Left ventricle myocardium inferior (tissue), 1 donor: ENCODE results near the gene TMEM125. TPM values are rescaled to one million over a fixed set of nuclear protein-coding genes. Genes with fewer than 3 reads are reported as not detected.

ENCODE experiments used
- DNase-seq: peaks from one replicate; pipeline ENCODE4 v3.0.0-alpha.2; 2020
- H3K27ac ChIP-seq: fragments of 200-600 bp; replicated peaks from 2 replicates; pipeline ENCODE4 v1.8.0; 2021
- H3K27me3 ChIP-seq: fragments of 200-600 bp; 2 replicates; pipeline ENCODE4 v1.8.0; 2021; ENCODE audit warnings: low read depth
- H3K36me3 ChIP-seq: fragments of 200-600 bp; 2 replicates; pipeline ENCODE4 v1.8.0; 2021
- H3K4me1 ChIP-seq: fragments of 200-600 bp; 2 replicates; pipeline ENCODE4 v1.8.0; 2021
- H3K4me3 ChIP-seq: fragments of 200-600 bp; 2 replicates; pipeline ENCODE4 v1.8.0; 2021; ENCODE audit warnings: mild to moderate bottlenecking, moderate library complexity
- H3K9me3 ChIP-seq: fragments of 200-600 bp; replicated peaks from 2 replicates; pipeline ENCODE4 v1.8.0; 2021
- intact Hi-C: fragments of 100-400 bp; cut with micrococcal nuclease; formaldehyde crosslinking; loops from one replicate; pipeline ENCODE4 v1.11.0; 2022
- total RNA-seq: library from RNA; stranded (reverse); fragmentation: NEBNext Ultra II Directional; extraction: Animal tissue kit (Norgen Biotek cat#: 25700); gene quantifications from one replicate; pipeline ENCODE4 v1.2.1, GENCODE V29; 2021
- TF ChIP-seq, protein P1 (sequence below): fragments of 200-600 bp; IDR thresholded peaks from 2 replicates; pipeline ENCODE4 v1.8.0; 2021; ENCODE audit warnings: antibody characterized with exemption, mild to moderate bottlenecking, borderline replicate concordance
- donor health status: DM: no; HTN: yes; CAD: no; lungs with severe emphysema.

The TMEM125 gene
- total RNA-seq, 1 donor from 2014 or later, result not detected

DNA sequence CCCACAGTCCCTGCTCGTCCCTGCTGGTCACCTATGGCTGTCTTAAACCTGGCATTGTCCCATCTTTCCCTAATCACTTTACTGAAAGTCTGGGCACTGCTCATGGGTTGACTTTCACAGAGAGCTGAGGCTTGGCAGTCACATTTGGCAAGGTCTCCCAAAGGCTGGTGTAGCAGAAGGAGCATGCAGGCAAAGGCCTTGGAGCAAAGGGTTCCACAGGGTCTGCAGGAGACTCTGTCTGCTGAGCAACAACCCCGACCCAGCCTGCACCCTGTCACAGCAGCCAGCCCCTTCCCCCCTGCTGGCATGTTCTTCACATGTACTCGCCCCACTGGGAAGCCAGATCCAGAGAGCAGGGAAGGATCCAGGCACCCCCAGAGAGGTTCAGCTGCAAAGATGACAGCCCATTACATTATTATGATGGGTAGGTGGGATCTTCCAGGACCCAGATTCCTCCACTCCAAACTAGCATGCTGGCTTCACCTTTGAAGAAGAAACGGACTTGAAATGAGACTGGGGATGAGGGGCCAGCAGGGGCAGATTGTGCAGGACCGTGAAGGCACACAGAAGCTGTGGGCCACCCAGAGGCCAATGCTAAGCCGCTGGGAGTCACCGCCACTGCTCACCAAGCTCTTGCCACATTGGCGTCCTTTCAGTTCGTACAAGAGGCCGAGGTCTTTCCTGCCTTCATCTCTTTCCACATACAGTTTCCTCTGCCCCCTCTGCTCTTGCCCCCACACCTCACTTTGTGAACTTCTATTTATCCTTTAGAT is 14.2 kb upstream of the TMEM125 start:
- no peaks in the 10 kb centered on the region for H3K27me3 ChIP-seq
- H3K4me1 ChIP-seq, result peaks cover 24% of the 10 kb centered on the region
- intact Hi-C loops, result no loop called here
- no peaks in the 10 kb centered on the region for H3K36me3 ChIP-seq
- peak overlapping the region; percentile 42 for H3K27ac ChIP-seq
- TF ChIP-seq, protein P1, sequence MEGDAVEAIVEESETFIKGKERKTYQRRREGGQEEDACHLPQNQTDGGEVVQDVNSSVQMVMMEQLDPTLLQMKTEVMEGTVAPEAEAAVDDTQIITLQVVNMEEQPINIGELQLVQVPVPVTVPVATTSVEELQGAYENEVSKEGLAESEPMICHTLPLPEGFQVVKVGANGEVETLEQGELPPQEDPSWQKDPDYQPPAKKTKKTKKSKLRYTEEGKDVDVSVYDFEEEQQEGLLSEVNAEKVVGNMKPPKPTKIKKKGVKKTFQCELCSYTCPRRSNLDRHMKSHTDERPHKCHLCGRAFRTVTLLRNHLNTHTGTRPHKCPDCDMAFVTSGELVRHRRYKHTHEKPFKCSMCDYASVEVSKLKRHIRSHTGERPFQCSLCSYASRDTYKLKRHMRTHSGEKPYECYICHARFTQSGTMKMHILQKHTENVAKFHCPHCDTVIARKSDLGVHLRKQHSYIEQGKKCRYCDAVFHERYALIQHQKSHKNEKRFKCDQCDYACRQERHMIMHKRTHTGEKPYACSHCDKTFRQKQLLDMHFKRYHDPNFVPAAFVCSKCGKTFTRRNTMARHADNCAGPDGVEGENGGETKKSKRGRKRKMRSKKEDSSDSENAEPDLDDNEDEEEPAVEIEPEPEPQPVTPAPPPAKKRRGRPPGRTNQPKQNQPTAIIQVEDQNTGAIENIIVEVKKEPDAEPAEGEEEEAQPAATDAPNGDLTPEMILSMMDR, result no peak
- no peak overlapping the region for H3K4me3 ChIP-seq
- peak; percentile 42 for DNase-seq
- H3K9me3 ChIP-seq, result no peaks in the 10 kb centered on the region

DNA sequence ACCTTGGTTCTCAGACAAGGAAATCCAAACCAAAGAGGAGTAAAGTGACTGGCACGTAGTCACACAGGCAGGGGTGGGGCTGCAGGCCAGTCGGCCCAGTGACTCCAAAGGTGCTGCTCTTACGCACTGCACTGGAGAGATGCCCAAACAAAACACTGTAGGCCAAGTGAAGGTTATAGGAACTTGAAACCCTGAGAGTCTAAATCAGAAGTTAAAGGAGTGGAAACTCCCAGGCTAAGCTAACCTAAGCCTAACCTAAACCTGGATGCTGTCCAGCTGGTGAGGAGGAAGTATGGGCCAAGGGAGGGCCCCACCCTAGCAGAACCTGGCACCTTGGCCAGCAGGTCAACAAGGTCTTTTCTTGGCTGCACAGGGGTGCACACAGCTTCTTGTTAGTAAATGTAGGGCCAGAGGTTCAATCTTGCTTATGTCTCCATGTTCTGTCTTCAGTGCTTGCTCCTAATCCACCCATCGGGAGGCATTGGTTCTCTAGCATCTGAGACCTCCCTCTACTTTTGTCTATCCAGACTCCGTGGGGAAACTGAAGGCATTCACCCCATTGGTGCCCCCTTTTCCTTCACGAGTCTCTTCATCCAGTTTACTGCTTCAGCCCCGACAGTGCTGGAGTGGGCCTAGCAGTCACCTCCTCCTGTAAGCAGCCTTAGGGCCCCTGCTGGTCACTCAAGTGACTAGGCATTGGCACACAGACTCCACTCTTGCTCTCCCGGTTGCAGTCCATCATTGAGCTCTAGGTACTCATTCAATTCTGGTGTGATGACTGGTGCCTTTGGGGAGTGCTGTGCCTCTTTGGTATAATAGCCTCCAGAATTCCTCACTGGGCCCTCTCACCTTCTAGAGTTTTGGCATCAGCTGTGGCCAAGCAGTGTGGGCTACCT is 12.9 kb upstream of the TMEM125 start:
- Histone ChIP-seq H3K4me3 (no peak overlapping the region), H3K27ac (no peak overlapping the region), H3K4me1 (peaks cover 24% of the 10 kb centered on the region), H3K36me3 (no peaks in the 10 kb centered on the region), H3K9me3 (no peaks in the 10 kb centered on the region), H3K27me3 (no peaks in the 10 kb centered on the region)
- intact Hi-C loops, result no loop called here
- TF ChIP-seq, protein P1, result no peak
- no peak for DNase-seq

DNA sequence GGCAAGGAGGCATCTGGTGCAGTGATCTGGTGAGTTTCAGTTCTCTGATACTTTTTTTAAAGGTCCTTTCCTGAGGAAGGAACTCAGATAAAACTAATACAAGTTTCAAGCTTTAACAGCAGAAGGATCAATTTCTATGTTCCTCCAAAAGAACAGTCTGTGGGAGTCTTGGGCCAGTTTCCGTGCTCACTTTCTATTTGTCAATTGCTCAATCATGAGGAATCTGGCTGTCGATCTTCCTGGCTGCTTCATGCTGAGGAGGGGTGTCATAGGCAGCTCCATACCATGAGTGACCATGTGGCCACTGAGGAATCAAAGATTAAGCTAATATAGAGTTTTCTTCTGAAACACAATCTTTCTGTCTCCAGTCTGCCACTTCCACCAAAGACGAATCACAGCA is 11.4 kb upstream of the TMEM125 start:
- Histone ChIP-seq H3K4me1 (peaks cover 24% of the 10 kb centered on the region), H3K36me3 (no peaks in the 10 kb centered on the region), H3K27ac (no peak overlapping the region), H3K4me3 (no peak overlapping the region), H3K27me3 (no peaks in the 10 kb centered on the region), H3K9me3 (peaks cover 8% of the 10 kb centered on the region)
- TF ChIP-seq, protein P1, result no peak
- intact Hi-C loops, result no loop called here
- no peak for DNase-seq

DNA sequence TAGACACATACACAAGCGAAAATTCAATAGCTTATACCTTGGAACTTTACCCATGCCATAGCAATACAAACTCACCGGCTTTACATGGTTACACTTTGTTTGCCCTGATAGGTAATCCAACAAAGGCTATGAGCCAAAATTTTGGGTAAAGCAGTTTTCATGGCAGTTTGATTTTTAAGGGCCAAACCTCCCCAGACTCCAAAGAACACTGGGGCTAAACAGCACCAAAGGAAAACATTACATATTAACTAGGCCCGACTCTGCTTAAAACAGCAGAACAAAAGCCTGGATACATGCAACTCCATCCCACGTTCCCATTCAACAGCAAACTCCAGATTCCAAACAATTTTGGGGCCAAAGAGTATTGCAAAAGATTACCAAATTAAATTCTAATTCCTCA is 4.4 kb upstream of the TMEM125 start:
- Histone ChIP-seq H3K27ac (no peak overlapping the region), H3K9me3 (peaks cover 10% of the 10 kb centered on the region), H3K36me3 (no peaks in the 10 kb centered on the region), H3K4me3 (no peak overlapping the region), H3K27me3 (peaks cover 2% of the 10 kb centered on the region), H3K4me1 (peaks cover 3% of the 10 kb centered on the region)
- intact Hi-C loops, result no loop called here
- no peak for DNase-seq
- TF ChIP-seq, protein P1, result no peak

DNA sequence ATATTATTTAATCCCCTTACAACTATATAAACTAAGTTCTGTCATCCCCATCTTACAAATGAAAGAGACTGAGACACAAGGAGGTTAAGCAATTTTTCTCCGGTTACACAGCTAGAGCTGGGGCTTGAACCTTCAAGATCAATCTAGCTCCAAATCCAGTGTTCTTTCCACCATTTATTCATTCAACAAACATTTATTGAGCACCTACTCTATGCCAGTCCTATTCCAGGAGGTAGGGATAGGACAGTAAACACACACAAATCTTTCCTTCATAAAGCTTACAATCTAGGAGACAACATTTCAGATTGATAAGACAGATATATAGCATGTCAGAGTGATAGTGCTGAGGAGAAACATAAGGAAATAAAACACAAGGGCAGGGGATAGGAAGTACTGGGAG is 2.9 kb upstream of the TMEM125 start:
- intact Hi-C loops, result no loop called here
- Histone ChIP-seq H3K9me3 (peaks cover 10% of the 10 kb centered on the region), H3K27me3 (peaks cover 11% of the 10 kb centered on the region), H3K4me1 (peaks cover 7% of the 10 kb centered on the region), H3K27ac (no peak overlapping the region), H3K36me3 (no peaks in the 10 kb centered on the region), H3K4me3 (no peak overlapping the region)
- TF ChIP-seq, protein P1, result no peak
- DNase-seq, result no peak
